HG03432 (cell line): Measurements from ENCODE around the gene C2orf81.
A peak's percentile ranks its signal among the peaks of the same experiment; 100 is the strongest.
"Not testable (repeated sequence)": the region's sequence is repeated elsewhere in the genome, so short reads cannot be mapped to it uniquely, and the experiment has no call there.

ENCODE experiments used
- ATAC-seq: cut with Tn5 transposase; IDR thresholded peaks from one replicate; pipeline ENCODE4 v1.9.1; 2021; ENCODE audit warnings: mild to moderate bottlenecking, moderate library complexity; ENCODE audit not compliant: unreplicated experiment

Gene C2orf81

GRCh38 chr2:74444498-74445318 is 23.3 kb upstream of the C2orf81 start:
- no peak for ATAC-seq

- ATAC-seq: not testable (repeated sequence)
These were observed 21.3 kb upstream of the C2orf81 start for GRCh38 chr2:74442483-74443297.

GRCh38 chr2:74441690-74442482 is 20.5 kb upstream of the C2orf81 start, which contains the start of gene RTKN:
RTKN (minus strand) TSS chr2:74441937; CDS start chr2:74441816, 121 bp downstream.
- peak; percentile 29 for ATAC-seq

GRCh38 chr2:74441170-74441689 is 19.8 kb upstream of the C2orf81 start:
- ATAC-seq: peak; percentile 32

GRCh38 chr2:74440378-74441169 is 19.2 kb upstream of the C2orf81 start:
- ATAC-seq: peak; percentile 91

GRCh38 chr2:74439803-74440377 is 18.5 kb upstream of the C2orf81 start:
- ATAC-seq: no peak

- no peak for ATAC-seq
These were observed 18.0 kb upstream of the C2orf81 start for GRCh38 chr2:74439373-74439772.

- ATAC-seq: no peak
These were observed 16.8 kb upstream of the C2orf81 start for GRCh38 chr2:74438248-74438647.

GRCh38 chr2:74436848-74437695 is 15.7 kb upstream of the C2orf81 start:
- ATAC-seq: no peak

GRCh38 chr2:74436111-74436805 is 14.8 kb upstream of the C2orf81 start:
- no peak for ATAC-seq

GRCh38 chr2:74430502-74430901 is 9.1 kb upstream of the C2orf81 start:
- ATAC-seq: no peak

- ATAC-seq: no peak
These were observed 8.3 kb upstream of the C2orf81 start for GRCh38 chr2:74429487-74430451.

- no peak for ATAC-seq
These were observed 7.3 kb upstream of the C2orf81 start for GRCh38 chr2:74428675-74429074.

GRCh38 chr2:74427551-74427950 is 6.1 kb upstream of the C2orf81 start:
- no peak for ATAC-seq

GRCh38 chr2:74426181-74426758 is 4.9 kb upstream of the C2orf81 start:
- ATAC-seq: no peak

GRCh38 chr2:74425523-74425922 is 4.1 kb upstream of the C2orf81 start:
- no peak for ATAC-seq

GRCh38 chr2:74424995-74425406 is 3.6 kb upstream of the C2orf81 start:
- no peak for ATAC-seq
